Tibial nerve (tissue), 4 donors: ENCODE measurements around the gene EFNB3. TPM values are rescaled to one million over a fixed set of nuclear protein-coding genes. Genes with fewer than 3 reads are reported as not detected.

Experiments used
- DNase-seq, 2 donors: peaks; one replicate each; pipeline ENCODE4 v3.0.0-alpha.2; 2019; ENCODE audit warnings: low spot score in 2 of 2
- H3K27ac ChIP-seq, 4 donors: fragments of 200-600 bp; sonication (generic) in 3 of 4; one replicate each; pipeline ENCODE4 v1.5.1; 2017 to 2019; ENCODE audit warnings: mild to moderate bottlenecking in 1 of 4
- H3K27me3 ChIP-seq, 2 donors: fragments of 200-600 bp; sonication (generic) in 1 of 2; one replicate each; pipeline versions ENCODE4 v1.5.1 to v1.6.0; 2017 to 2019
- H3K36me3 ChIP-seq, 3 donors: fragments of 200-600 bp; sonication (generic); one replicate each; pipeline ENCODE4 v1.5.1; 2018 to 2019
- H3K4me1 ChIP-seq, 4 donors: fragments of 200-600 bp; sonication (generic) in 3 of 4; one replicate each; pipeline ENCODE4 v1.5.1; 2017 to 2019
- H3K4me3 ChIP-seq, 4 donors: fragments of 200-600 bp; sonication (generic) in 3 of 4; one replicate each; pipeline ENCODE4 v1.5.1; 2017 to 2019; ENCODE audit warnings: mild to moderate bottlenecking in 1 of 4, moderate library complexity in 1 of 4
- H3K9me3 ChIP-seq, 4 donors: fragments of 200-600 bp; sonication (generic) in 3 of 4; one replicate each; pipeline ENCODE4 v1.5.1; 2017 to 2019
- EP300 ChIP-seq, 2 donors: sonication (generic); formaldehyde crosslinking; IDR thresholded peaks; one replicate each; pipeline ENCODE4 v1.6.1; 2017; ENCODE audit warnings: antibody characterized with exemption in 2 of 2, mild to moderate bottlenecking in 1 of 2
- POLR2A ChIP-seq, 2 donors: fragments of 450-650 bp; IDR thresholded peaks; one replicate each; pipeline ENCODE4 v1.6.1; 2017; ENCODE audit warnings: antibody characterized with exemption in 2 of 2, mild to moderate bottlenecking in 2 of 2, moderate library complexity in 2 of 2
- WGBS, 2 donors: methylation state at CpG; one replicate each; pipeline ENCODE4 v1.1.5; 2018; 5-methylcytosine and 5-hydroxymethylcytosine counted together
- total RNA-seq, 4 donors: library from RNA; depleted of rRNA; stranded (reverse); fragments of >200 nt; gene quantifications; one replicate each; pipeline ENCODE4 v1.1.0, GENCODE V29; 2016
- TF ChIP-seq, protein P1 (sequence below), 5 experiments: fragments of 200-600 bp in 3 of 5; fragments of 450-650 bp in 2 of 5; sonication (generic) in 3 of 5; IDR thresholded peaks; one replicate each; pipeline ENCODE4 v1.5.1; 2016 to 2019; ENCODE audit warnings: antibody characterized with exemption in 5 of 5, mild to moderate bottlenecking in 3 of 5, moderate library complexity in 2 of 5

EFNB3 gene
- total RNA-seq, 4 donors from 2014 or later = 0.20 to 0.21 TPM; not detected in 2

DNA sequence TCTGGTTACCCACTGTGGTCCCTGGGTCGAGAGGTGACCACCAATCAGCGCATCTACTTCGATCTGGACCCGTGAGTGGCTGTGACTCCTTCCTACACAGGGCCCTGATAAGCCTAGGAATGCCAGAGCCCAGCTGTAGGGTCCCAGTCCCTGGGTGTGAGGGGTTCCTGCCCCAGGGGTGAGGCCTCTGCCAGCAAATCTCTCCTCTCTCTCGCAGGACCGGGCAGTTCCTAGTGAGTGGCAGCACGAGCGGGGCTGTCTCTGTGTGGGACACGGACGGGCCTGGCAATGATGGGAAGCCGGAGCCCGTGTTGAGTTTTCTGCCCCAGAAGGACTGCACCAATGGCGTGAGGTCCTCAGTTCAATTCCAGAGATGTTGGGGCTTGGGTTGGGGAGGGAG, 2.2 kb upstream of the EFNB3 start:
- TF ChIP-seq, protein P1, sequence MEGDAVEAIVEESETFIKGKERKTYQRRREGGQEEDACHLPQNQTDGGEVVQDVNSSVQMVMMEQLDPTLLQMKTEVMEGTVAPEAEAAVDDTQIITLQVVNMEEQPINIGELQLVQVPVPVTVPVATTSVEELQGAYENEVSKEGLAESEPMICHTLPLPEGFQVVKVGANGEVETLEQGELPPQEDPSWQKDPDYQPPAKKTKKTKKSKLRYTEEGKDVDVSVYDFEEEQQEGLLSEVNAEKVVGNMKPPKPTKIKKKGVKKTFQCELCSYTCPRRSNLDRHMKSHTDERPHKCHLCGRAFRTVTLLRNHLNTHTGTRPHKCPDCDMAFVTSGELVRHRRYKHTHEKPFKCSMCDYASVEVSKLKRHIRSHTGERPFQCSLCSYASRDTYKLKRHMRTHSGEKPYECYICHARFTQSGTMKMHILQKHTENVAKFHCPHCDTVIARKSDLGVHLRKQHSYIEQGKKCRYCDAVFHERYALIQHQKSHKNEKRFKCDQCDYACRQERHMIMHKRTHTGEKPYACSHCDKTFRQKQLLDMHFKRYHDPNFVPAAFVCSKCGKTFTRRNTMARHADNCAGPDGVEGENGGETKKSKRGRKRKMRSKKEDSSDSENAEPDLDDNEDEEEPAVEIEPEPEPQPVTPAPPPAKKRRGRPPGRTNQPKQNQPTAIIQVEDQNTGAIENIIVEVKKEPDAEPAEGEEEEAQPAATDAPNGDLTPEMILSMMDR (IDR thresholded peaks at IDR 0.05) = no peak
- no peak for TF ChIP-seq POLR2A (IDR thresholded peaks at IDR 0.05)
- TF ChIP-seq EP300 (IDR thresholded peaks at IDR 0.05) = no peak
- WGBS, 2 donors = 84 to 89% methylated on average over 13 of the region's 13 CpGs

DNA sequence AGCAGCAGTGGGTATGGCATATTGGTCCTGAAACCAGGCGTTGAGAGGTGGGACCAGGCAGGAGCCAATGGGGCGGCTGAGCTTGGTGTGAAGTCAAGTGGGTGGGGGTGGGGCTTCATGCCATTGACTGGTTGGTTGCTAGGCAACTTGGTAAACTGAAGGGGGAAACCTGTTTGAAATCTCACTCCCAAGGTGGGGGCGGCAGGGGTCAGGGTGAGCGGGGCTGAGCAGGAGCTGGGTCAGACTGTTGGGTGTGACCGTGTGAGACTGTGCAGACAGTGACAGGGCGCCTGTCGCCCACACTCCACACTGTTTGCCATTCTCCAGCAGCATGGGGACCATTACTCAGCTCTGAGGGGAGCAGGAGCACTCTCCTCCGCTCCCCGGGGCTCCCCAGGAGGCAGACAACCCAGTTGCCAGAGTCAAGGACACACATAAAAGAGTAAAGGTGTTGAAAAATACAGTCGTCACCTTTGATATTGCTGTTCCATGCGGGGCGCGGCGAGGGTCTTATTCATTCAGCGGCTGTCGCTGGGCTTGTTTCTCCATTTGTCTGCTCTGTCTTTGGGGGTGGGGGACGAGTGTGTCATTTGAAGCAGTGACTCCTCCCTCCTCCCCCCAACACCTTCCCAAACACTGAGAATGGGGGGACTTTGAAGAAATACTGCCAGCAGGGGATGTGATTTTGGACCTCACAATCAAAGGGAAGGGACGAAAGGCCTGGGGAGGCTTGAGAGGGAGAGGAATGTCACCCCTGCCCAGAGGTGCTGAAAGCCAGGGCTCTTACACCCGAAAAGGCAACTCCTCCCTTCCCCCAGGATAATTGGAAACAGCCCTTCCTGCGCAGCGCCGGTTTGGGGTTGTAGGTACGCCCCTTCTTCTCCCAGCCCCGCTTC, 1.2 kb upstream of the EFNB3 start:
- H3K4me3 ChIP-seq = no peak overlapping the region
- no peak overlapping the region for H3K27ac ChIP-seq
- WGBS, 2 donors = 23 to 38% methylated on average over 24 of the region's 24 CpGs

More for the DNA sequence above, 2.2 kb upstream of the EFNB3 start:
- no peaks in the 10 kb centered on the region for H3K9me3 ChIP-seq
- H3K27me3 ChIP-seq = peaks cover 0 to 51% of the 10 kb centered on the region in 2 donors
- DNase-seq = no peak
- no peak overlapping the region for H3K27ac ChIP-seq
- H3K36me3 ChIP-seq = peaks cover 0 to 51% (median 17%) of the 10 kb centered on the region in 3 donors
- peaks cover 0 to 16% (median 9%) of the 10 kb centered on the region in 4 donors for H3K4me1 ChIP-seq
- no peak overlapping the region for H3K4me3 ChIP-seq

DNA sequence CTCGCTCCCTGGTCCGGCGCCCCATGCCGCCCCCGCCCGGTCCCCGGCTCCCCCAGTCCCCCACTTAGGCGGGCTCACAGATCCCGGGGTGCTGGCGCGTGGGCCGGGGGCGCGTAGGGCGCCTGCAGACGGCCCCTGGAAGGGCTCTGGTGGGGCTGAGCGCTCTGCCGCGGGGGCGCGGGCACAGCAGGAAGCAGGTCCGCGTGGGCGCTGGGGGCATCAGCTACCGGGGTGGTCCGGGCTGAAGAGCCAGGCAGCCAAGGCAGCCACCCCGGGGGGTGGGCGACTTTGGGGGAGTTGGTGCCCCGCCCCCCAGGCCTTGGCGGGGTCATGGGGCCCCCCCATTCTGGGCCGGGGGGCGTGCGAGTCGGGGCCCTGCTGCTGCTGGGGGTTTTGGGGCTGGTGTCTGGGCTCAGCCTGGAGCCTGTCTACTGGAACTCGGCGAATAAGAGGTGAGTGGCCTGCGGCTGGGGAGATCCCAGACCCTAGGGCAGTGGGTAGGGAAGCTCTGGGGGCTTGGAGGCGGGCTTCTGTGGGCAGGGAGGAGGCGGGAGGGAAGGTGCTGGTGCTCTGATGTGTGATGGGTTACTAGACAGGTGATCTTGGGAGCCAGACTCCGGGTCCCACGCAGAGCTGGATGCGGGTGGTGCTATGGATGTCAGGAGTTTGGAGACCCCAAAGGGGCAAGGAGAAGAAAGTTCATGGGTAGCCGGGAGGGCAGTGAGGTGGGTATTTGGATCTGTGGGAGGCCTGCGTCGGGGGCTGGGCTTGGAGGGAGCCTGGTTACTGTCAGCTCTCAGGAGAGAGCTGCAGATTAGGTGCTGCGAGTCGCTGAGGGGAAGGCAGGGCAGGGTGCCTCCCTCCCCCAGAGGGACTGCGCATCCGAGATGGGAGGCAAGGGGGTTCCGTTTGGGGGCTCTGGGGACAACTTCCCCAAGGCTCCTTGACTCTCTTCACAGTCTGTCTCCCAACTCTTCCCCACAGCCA, 560 bp downstream of the EFNB3 start:
- TF ChIP-seq POLR2A (IDR thresholded peaks at IDR 0.05) (no peak), EP300 (IDR thresholded peaks at IDR 0.05) (no peak)
- TF ChIP-seq, protein P1 (IDR thresholded peaks at IDR 0.05) = no peak
- DNase-seq = no peak
- Histone ChIP-seq H3K27ac (no peak overlapping the region), H3K4me1 (peaks cover 0 to 16% (median 9%) of the 10 kb centered on the region in 4 donors), H3K36me3 (peaks cover 0 to 34% (median 17%) of the 10 kb centered on the region in 3 donors), H3K4me3 (peak overlapping the region in 2 of 4 donors; percentile 38 to 39), H3K27me3 (peaks cover 0 to 73% of the 10 kb centered on the region in 2 donors), H3K9me3 (no peaks in the 10 kb centered on the region)
- 5 to 6% methylated on average over 25 to 40 of the region's 50 CpGs for WGBS, 2 donors

More for the DNA sequence above, 1.2 kb upstream of the EFNB3 start:
- Histone ChIP-seq H3K27me3 (peaks cover 0 to 62% of the 10 kb centered on the region in 2 donors), H3K4me1 (peaks cover 0 to 16% (median 9%) of the 10 kb centered on the region in 4 donors), H3K9me3 (no peaks in the 10 kb centered on the region), H3K36me3 (peaks cover 0 to 45% (median 17%) of the 10 kb centered on the region in 3 donors)
- no peak for DNase-seq
- TF ChIP-seq POLR2A (IDR thresholded peaks at IDR 0.05) (no peak), EP300 (IDR thresholded peaks at IDR 0.05) (no peak)
- TF ChIP-seq, protein P1 (IDR thresholded peaks at IDR 0.05) = no peak

DNA sequence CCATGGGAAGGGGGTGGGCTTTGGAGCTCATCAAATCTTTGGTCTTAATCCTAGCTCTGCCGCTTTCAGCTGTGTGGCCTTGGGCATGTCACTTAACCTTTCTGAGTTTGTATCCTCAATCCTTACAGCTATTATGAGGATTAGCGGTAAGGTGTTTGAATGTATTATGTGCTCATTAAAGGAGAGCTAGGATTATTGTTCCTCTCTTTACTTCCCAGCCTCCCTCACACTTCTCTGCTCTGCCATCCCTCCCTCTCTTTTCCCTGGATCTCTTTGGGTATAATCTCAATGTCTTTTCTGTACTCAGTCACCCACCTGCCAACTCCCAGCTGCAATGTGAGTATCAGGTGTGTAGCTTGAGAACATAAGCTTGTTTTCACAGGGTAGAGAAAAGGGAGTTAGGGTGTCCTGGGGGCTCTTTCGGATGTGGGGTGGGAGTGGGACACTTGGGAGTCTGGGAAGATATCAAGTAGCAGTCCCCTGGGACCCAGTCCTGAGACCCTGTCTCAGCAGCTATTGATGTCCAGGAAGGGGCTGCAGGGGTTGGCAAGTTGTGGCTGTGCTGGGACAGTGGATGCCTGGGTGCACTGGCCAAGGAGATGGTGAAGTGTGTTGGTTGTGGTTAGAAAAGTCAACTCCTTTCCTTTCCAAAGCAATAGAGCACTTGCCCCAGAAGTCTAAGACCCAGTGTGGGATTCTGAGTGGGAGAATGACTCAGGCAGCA, 1.8 kb downstream of the EFNB3 start:
- DNase-seq = no peak
- peaks cover 0 to 86% of the 10 kb centered on the region in 2 donors for H3K27me3 ChIP-seq

More for the DNA sequence above, 1.8 kb downstream of the EFNB3 start:
- TF ChIP-seq EP300 (IDR thresholded peaks at IDR 0.05) = no peak
- no peak for TF ChIP-seq POLR2A (IDR thresholded peaks at IDR 0.05)
- TF ChIP-seq, protein P1 (IDR thresholded peaks at IDR 0.05) = no peak
- 88 to 95% methylated on average over 3 of the region's 3 CpGs for WGBS, 2 donors
- Histone ChIP-seq H3K4me1 (peaks cover 0 to 16% (median 9%) of the 10 kb centered on the region in 4 donors), H3K27ac (no peak overlapping the region), H3K9me3 (no peaks in the 10 kb centered on the region), H3K36me3 (peaks cover 0 to 22% (median 13%) of the 10 kb centered on the region in 3 donors), H3K4me3 (no peak overlapping the region)
